Transverse colon (tissue), 4 donors: ENCODE measurements around the gene GSDMA.

Source experiments
- EP300 ChIP-seq: sonication (generic); formaldehyde crosslinking; IDR thresholded peaks from one replicate; pipeline ENCODE4 v1.6.1; 2017; ENCODE audit warnings: antibody characterized with exemption, low read depth
- POLR2A ChIP-seq: fragments of 450-650 bp; IDR thresholded peaks from one replicate; pipeline ENCODE4 v1.6.1; 2016; ENCODE audit warnings: antibody characterized with exemption, mild to moderate bottlenecking, moderate library complexity
- POLR2AphosphoS5 ChIP-seq, 3 donors: sonication (generic); formaldehyde crosslinking; IDR thresholded peaks; one replicate each; pipeline ENCODE4 v1.6.1; 2016; ENCODE audit warnings: antibody characterized with exemption in 3 of 3
- TF ChIP-seq, protein P1 (sequence below), 5 experiments: fragments of 200-600 bp in 3 of 5; fragments of 450-650 bp in 2 of 5; sonication (generic) in 3 of 5; IDR thresholded peaks; 1 replicate in 2 of 5; 2 replicates in 3 of 5; pipeline ENCODE4 v1.5.1; 2016 to 2017; ENCODE audit warnings: antibody characterized with exemption in 5 of 5, inconsistent platforms in 3 of 5, mild to moderate bottlenecking in 2 of 5, moderate library complexity in 1 of 5

DNA sequence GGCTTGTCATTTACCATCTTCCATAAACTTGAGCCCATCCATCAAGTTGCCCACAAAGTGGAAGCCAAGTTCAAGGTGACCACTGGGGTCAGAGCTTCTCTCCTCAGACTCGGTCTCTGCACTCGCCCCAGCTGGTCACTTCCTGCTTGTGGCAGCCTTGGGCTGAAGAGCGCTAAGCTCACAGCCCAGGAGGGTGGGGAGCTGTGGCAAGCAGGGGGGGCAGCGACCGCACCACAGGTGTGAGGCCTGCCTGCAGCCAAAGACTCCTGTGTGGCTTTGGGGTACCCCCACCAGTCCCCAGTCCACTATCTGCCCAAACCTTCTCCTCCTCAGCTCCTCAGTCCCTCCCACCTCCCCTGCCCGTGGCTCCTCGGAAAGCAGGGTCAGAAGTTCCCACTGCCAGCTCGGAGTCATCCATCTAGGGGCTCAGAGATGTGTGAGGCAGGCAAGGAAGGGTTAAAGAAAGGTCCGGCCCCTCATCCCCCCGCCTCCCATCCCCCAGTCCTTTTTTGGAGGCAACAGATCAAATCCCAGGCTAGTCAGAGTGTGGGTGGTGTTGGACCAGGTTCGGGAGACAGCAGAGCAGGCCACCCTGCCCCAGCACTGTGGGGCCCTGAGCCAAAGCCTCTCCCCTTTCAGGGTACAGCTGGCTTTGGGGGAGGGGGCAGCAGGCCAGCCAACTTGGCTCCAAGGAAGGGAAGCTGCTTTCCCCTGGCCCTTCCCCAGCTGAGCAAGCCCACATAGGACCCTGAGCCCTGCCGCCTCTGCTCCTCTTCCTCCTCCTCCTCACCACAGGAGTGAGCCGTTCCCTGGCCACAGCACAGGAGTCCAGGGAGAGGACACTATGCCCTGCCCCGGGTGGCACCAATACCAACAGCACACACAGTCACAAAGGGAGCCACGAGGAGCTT, 55.7 kb downstream of the GSDMA start:
- TF ChIP-seq EP300 (no peak), POLR2AphosphoS5 (IDR thresholded peaks at IDR 0.05) (no peak), POLR2A (no peak)
- TF ChIP-seq, protein P1, sequence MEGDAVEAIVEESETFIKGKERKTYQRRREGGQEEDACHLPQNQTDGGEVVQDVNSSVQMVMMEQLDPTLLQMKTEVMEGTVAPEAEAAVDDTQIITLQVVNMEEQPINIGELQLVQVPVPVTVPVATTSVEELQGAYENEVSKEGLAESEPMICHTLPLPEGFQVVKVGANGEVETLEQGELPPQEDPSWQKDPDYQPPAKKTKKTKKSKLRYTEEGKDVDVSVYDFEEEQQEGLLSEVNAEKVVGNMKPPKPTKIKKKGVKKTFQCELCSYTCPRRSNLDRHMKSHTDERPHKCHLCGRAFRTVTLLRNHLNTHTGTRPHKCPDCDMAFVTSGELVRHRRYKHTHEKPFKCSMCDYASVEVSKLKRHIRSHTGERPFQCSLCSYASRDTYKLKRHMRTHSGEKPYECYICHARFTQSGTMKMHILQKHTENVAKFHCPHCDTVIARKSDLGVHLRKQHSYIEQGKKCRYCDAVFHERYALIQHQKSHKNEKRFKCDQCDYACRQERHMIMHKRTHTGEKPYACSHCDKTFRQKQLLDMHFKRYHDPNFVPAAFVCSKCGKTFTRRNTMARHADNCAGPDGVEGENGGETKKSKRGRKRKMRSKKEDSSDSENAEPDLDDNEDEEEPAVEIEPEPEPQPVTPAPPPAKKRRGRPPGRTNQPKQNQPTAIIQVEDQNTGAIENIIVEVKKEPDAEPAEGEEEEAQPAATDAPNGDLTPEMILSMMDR (IDR thresholded peaks at IDR 0.05): no peak
